NCI-H1694 treated with DMSO at 0.1 percent for 48 hours (cell line): ENCODE data around the gene MINK1.

Experiments
- DNase-seq: peaks from one replicate; lab custom pipeline; 2025; lab: John Stamatoyannopoulos, UW

MINK1 gene

GRCh38 chr17:4933646-4934045 lies 100.5 kb downstream of the MINK1 start:
- no peak for DNase-seq

GRCh38 chr17:4934173-4934979 lies 101.2 kb downstream of the MINK1 start:
- DNase-seq: no peak

- DNase-seq: no peak
Observed at GRCh38 chr17:4935650-4936049, 102.5 kb downstream of the MINK1 start.

GRCh38 chr17:4936436-4936835 lies 103.3 kb downstream of the MINK1 start:
- DNase-seq: no peak

- no peak for DNase-seq
Observed at GRCh38 chr17:4937553-4937952, 104.4 kb downstream of the MINK1 start.

- DNase-seq: no peak
Observed at GRCh38 chr17:4938069-4938491, 104.9 kb downstream of the MINK1 start.

- no peak for DNase-seq
Observed at GRCh38 chr17:4938688-4939545, 105.8 kb downstream of the MINK1 start.

GRCh38 chr17:4939546-4939795 lies 106.3 kb downstream of the MINK1 start:
- no peak for DNase-seq

GRCh38 chr17:4939796-4940554 lies 106.8 kb downstream of the MINK1 start, which contains the start of the genes RNF167 and SLC25A11:
TSS of gene RNF167 (plus strand) at chr17:4940268. CDS start at chr17:4940910, 642 bp downstream.
TSS of gene SLC25A11 (minus strand) at chr17:4940046. CDS start at chr17:4939910, 136 bp downstream.
- peak; percentile 99 for DNase-seq

- no peak for DNase-seq
Observed at GRCh38 chr17:4940555-4941318, 107.6 kb downstream of the MINK1 start.

- no peak for DNase-seq
Observed at GRCh38 chr17:4941319-4941610, 108.1 kb downstream of the MINK1 start.

- DNase-seq: no peak
Observed at GRCh38 chr17:4942760-4943508, 109.8 kb downstream of the MINK1 start.

- no peak for DNase-seq
Observed at GRCh38 chr17:4944163-4944553, 111.0 kb downstream of the MINK1 start.

- no peak for DNase-seq
Observed at GRCh38 chr17:4944554-4945175, 111.5 kb downstream of the MINK1 start.

GRCh38 chr17:4945176-4945943 lies 112.2 kb downstream of the MINK1 start:
- no peak for DNase-seq

- no peak for DNase-seq
Observed at GRCh38 chr17:4945944-4946280, 112.8 kb downstream of the MINK1 start.

GRCh38 chr17:4946312-4946976 lies 113.3 kb downstream of the MINK1 start:
- DNase-seq: no peak

GRCh38 chr17:4947010-4947410 lies 113.9 kb downstream of the MINK1 start:
- no peak for DNase-seq
